Astrocyte (in vitro differentiated cells and primary cell): Measurements from ENCODE around the gene UBAP1. TPM values are rescaled to one million over a fixed set of nuclear protein-coding genes. Genes with fewer than 3 reads are reported as not detected.

ENCODE experiments used
- DNase-seq: peaks from one replicate; pipeline ENCODE4 v3.0.0-alpha.2; 2010; ENCODE audit warnings: low read depth
- FAIRE-seq: peaks from 2 replicates; lab custom pipeline; 2011; peaks lifted over from hg19 to GRCh38; lab: Jason Lieb, UNC
- H2AFZ ChIP-seq: 2 replicates; pipeline ENCODE4 v1.6.0; 2012; ENCODE audit warnings: low read depth, low read length, inconsistent platforms
- H3K27ac ChIP-seq: 2 replicates; pipeline ENCODE4 v1.5.1; 2011; ENCODE audit warnings: low read depth, low read length, inconsistent platforms
- H3K27me3 ChIP-seq: 2 replicates; pipeline ENCODE4 v1.6.0; 2011; ENCODE audit warnings: low read length, inconsistent platforms; ENCODE audit not compliant: insufficient read depth
- H3K36me3 ChIP-seq: 2 replicates; pipeline ENCODE4 v1.5.1; 2011; ENCODE audit warnings: low read length, inconsistent platforms; ENCODE audit not compliant: insufficient read depth
- H3K4me1 ChIP-seq: 2 replicates; pipeline ENCODE4 v1.5.1; 2011; ENCODE audit warnings: low read length, inconsistent platforms; ENCODE audit not compliant: insufficient read depth
- H3K4me2 ChIP-seq: 2 replicates; pipeline ENCODE4 v1.6.0; 2012; ENCODE audit warnings: low read length, inconsistent platforms
- H3K4me3 ChIP-seq: 2 replicates; pipeline ENCODE4 v1.5.1; 2011; ENCODE audit warnings: low read depth, mild to moderate bottlenecking, low read length, inconsistent platforms; ENCODE audit not compliant: insufficient read depth
- H3K79me2 ChIP-seq: 2 replicates; pipeline ENCODE4 v1.6.0; 2012; ENCODE audit warnings: mild to moderate bottlenecking, low read length, inconsistent platforms; ENCODE audit not compliant: insufficient read depth
- H3K9ac ChIP-seq: 2 replicates; pipeline ENCODE4 v1.6.0; 2012; ENCODE audit warnings: mild to moderate bottlenecking, low read length, inconsistent platforms
- H3K9me3 ChIP-seq: 2 replicates; pipeline ENCODE4 v1.5.1; 2012; ENCODE audit warnings: low read depth, mild to moderate bottlenecking, low read length, inconsistent platforms; ENCODE audit not compliant: insufficient read depth
- H4K20me1 ChIP-seq: 2 replicates; pipeline ENCODE4 v1.6.0; 2012; ENCODE audit warnings: low read length, inconsistent platforms; ENCODE audit not compliant: insufficient read depth
- H3K27ac Mint-ChIP-seq: one replicate; pipeline ENCODE4 v1.8.0; 2021; ENCODE audit warnings: mild to moderate bottlenecking, mixed read lengths; ENCODE audit not compliant: unreplicated experiment
- H3K27me3 Mint-ChIP-seq: one replicate; pipeline ENCODE4 v1.8.0; 2021; ENCODE audit warnings: low read depth, mixed read lengths; ENCODE audit not compliant: unreplicated experiment
- H3K36me3 Mint-ChIP-seq: one replicate; pipeline ENCODE4 v1.8.0; 2021; ENCODE audit warnings: low read depth, mixed read lengths; ENCODE audit not compliant: unreplicated experiment
- H3K4me1 Mint-ChIP-seq: one replicate; pipeline ENCODE4 v1.8.0; 2021; ENCODE audit warnings: low read depth, mixed read lengths; ENCODE audit not compliant: unreplicated experiment
- H3K4me3 Mint-ChIP-seq: one replicate; pipeline ENCODE4 v1.8.0; 2021; ENCODE audit warnings: mild to moderate bottlenecking, moderate library complexity, mixed read lengths; ENCODE audit not compliant: unreplicated experiment
- H3K9me3 Mint-ChIP-seq: one replicate; pipeline ENCODE4 v1.8.0; 2021; ENCODE audit warnings: mild to moderate bottlenecking, mixed read lengths; ENCODE audit not compliant: unreplicated experiment
- CTCF ChIP-seq: IDR thresholded peaks from 2 replicates; pipeline ENCODE4 v1.5.1; 2011; ENCODE audit warnings: low read depth, mild to moderate bottlenecking, inconsistent platforms, low read length, moderate library complexity; ENCODE audit not compliant: insufficient read depth
- EZH2 ChIP-seq: IDR thresholded peaks from 2 replicates; pipeline ENCODE4 v1.6.1; 2012; ENCODE audit warnings: mild to moderate bottlenecking, low read length, inconsistent platforms; ENCODE audit not compliant: insufficient read depth
- total RNA-seq: library from RNA; stranded (reverse); gene quantifications from 2 replicates; pipeline ENCODE4 v1.2.1, GENCODE V29; 2021

UBAP1 gene
- total RNA-seq, 1 donor from 2014 or later: 52.0 TPM

GRCh38 chr9:34289159-34289558 is 110.3 kb downstream of the UBAP1 start:
- Histone ChIP-seq H3K4me1 (no peaks in the 10 kb centered on the region), H4K20me1 (no peaks in the 10 kb centered on the region), H3K27ac (no peak overlapping the region), H3K79me2 (no peaks in the 10 kb centered on the region), H2AFZ (no peak overlapping the region), H3K4me2 (no peak overlapping the region), H3K27me3 (no peaks in the 10 kb centered on the region), H3K36me3 (no peaks in the 10 kb centered on the region), H3K9me3 (no peaks in the 10 kb centered on the region), H3K4me3 (no peak overlapping the region), H3K9ac (no peak overlapping the region)
- TF ChIP-seq EZH2 (no peak), CTCF (no peak)
- H3K27me3 Mint-ChIP-seq: no peaks in the 10 kb centered on the region
- no peak overlapping the region for H3K4me3 Mint-ChIP-seq
- DNase-seq (no peak), FAIRE-seq (no peak)
- no peaks in the 10 kb centered on the region for H3K36me3 Mint-ChIP-seq
- H3K4me1 Mint-ChIP-seq: no peaks in the 10 kb centered on the region
- no peak overlapping the region for H3K27ac Mint-ChIP-seq
- H3K9me3 Mint-ChIP-seq: no peaks in the 10 kb centered on the region

GRCh38 chr9:34291023-34291422 is 112.2 kb downstream of the UBAP1 start:
- Mint-ChIP-seq H3K4me1 (no peaks in the 10 kb centered on the region), H3K27me3 (no peaks in the 10 kb centered on the region), H3K4me3 (no peak overlapping the region), H3K36me3 (no peaks in the 10 kb centered on the region), H3K27ac (no peak overlapping the region), H3K9me3 (no peaks in the 10 kb centered on the region)
- H3K27ac ChIP-seq: no peak overlapping the region
- FAIRE-seq (no peak), DNase-seq (no peak)
- H3K27me3 ChIP-seq: no peaks in the 10 kb centered on the region
- H3K9ac ChIP-seq: no peak overlapping the region
- H3K79me2 ChIP-seq: no peaks in the 10 kb centered on the region
- no peaks in the 10 kb centered on the region for H3K9me3 ChIP-seq
- no peaks in the 10 kb centered on the region for H3K4me1 ChIP-seq
- H3K36me3 ChIP-seq: no peaks in the 10 kb centered on the region
- no peaks in the 10 kb centered on the region for H4K20me1 ChIP-seq
- no peak overlapping the region for H3K4me3 ChIP-seq
- TF ChIP-seq EZH2 (no peak), CTCF (no peak)
- H2AFZ ChIP-seq: no peak overlapping the region
- H3K4me2 ChIP-seq: no peak overlapping the region

GRCh38 chr9:34291423-34291822 is 112.6 kb downstream of the UBAP1 start:
- Histone ChIP-seq H3K36me3 (no peaks in the 10 kb centered on the region), H2AFZ (no peak overlapping the region), H3K9ac (no peak overlapping the region), H3K79me2 (no peaks in the 10 kb centered on the region), H3K9me3 (no peaks in the 10 kb centered on the region), H3K4me1 (no peaks in the 10 kb centered on the region), H3K27ac (no peak overlapping the region), H3K27me3 (no peaks in the 10 kb centered on the region), H4K20me1 (no peaks in the 10 kb centered on the region), H3K4me2 (no peak overlapping the region), H3K4me3 (no peak overlapping the region)
- no peak overlapping the region for H3K4me3 Mint-ChIP-seq
- DNase-seq (no peak), FAIRE-seq (no peak)
- no peak overlapping the region for H3K27ac Mint-ChIP-seq
- no peaks in the 10 kb centered on the region for H3K27me3 Mint-ChIP-seq
- no peaks in the 10 kb centered on the region for H3K9me3 Mint-ChIP-seq
- no peaks in the 10 kb centered on the region for H3K36me3 Mint-ChIP-seq
- no peaks in the 10 kb centered on the region for H3K4me1 Mint-ChIP-seq
- TF ChIP-seq CTCF: no peak
- TF ChIP-seq EZH2: no peak
